ENCODE measurements around the gene UBA52.

The UBA52 gene

GRCh38 chr19:18608805-18609716 is 37.4 kb downstream of the UBA52 start:
- no peak for DNase-seq (ENCODE audit: low read depth)

- no peak for DNase-seq (ENCODE audit: low read depth)
Observed at GRCh38 chr19:18609717-18610051, 38.0 kb downstream of the UBA52 start.

- DNase-seq (ENCODE audit: low read depth) = no peak
Observed at GRCh38 chr19:18610245-18610555, 38.5 kb downstream of the UBA52 start.

- DNase-seq (ENCODE audit: low read depth) = no peak
Observed at GRCh38 chr19:18610556-18611326, 39.1 kb downstream of the UBA52 start.

- DNase-seq (ENCODE audit: low read depth) = no peak
Observed at GRCh38 chr19:18611327-18612050, 39.8 kb downstream of the UBA52 start.

- DNase-seq (ENCODE audit: low read depth) = no peak
Observed at GRCh38 chr19:18612051-18612771, 40.6 kb downstream of the UBA52 start.

- DNase-seq (ENCODE audit: low read depth) = no peak
Observed at GRCh38 chr19:18612772-18613588, 41.3 kb downstream of the UBA52 start, which contains the start of gene TMEM59L. TSS of gene TMEM59L (plus strand) at chr19:18612870. CDS start at chr19:18612959, 89 bp downstream.

GRCh38 chr19:18613589-18614234 is 42.1 kb downstream of the UBA52 start:
- DNase-seq (ENCODE audit: low read depth) = no peak

GRCh38 chr19:18616023-18616422 is 44.4 kb downstream of the UBA52 start:
- DNase-seq (ENCODE audit: low read depth) = no peak

- DNase-seq (ENCODE audit: low read depth) = no peak
Observed at GRCh38 chr19:18617562-18617961, 45.9 kb downstream of the UBA52 start.

GRCh38 chr19:18618236-18618635 is 46.6 kb downstream of the UBA52 start:
- DNase-seq (ENCODE audit: low read depth) = no peak

- DNase-seq (ENCODE audit: low read depth) = no peak
Observed at GRCh38 chr19:18620311-18620710, 48.7 kb downstream of the UBA52 start.

GRCh38 chr19:18620902-18621301 is 49.2 kb downstream of the UBA52 start:
- DNase-seq (ENCODE audit: low read depth) = no peak

GRCh38 chr19:18626906-18627305 is 55.2 kb downstream of the UBA52 start:
- DNase-seq (ENCODE audit: low read depth) = peak; percentile 32

Measured in amniotic epithelial cell (primary cell).